Lower leg skin (tissue), 3 donors: ENCODE results near the gene CARD11.

Experiments
- POLR2A ChIP-seq, 2 donors: fragments of 450-650 bp; IDR thresholded peaks; one replicate each; pipeline ENCODE4 v1.6.1; 2016 to 2017; ENCODE audit warnings: antibody characterized with exemption in 2 of 2, mild to moderate bottlenecking in 1 of 2, moderate library complexity in 1 of 2
- TF ChIP-seq, protein P1 (sequence below), 3 donors: fragments of 450-650 bp; IDR thresholded peaks; one replicate each; pipeline ENCODE4 v1.5.1; 2016; ENCODE audit warnings: antibody characterized with exemption in 3 of 3, mild to moderate bottlenecking in 3 of 3, moderate library complexity in 2 of 3

GRCh38 chr7:2905027-2905426, 138.6 kb downstream of the CARD11 start:
- TF ChIP-seq, protein P1, sequence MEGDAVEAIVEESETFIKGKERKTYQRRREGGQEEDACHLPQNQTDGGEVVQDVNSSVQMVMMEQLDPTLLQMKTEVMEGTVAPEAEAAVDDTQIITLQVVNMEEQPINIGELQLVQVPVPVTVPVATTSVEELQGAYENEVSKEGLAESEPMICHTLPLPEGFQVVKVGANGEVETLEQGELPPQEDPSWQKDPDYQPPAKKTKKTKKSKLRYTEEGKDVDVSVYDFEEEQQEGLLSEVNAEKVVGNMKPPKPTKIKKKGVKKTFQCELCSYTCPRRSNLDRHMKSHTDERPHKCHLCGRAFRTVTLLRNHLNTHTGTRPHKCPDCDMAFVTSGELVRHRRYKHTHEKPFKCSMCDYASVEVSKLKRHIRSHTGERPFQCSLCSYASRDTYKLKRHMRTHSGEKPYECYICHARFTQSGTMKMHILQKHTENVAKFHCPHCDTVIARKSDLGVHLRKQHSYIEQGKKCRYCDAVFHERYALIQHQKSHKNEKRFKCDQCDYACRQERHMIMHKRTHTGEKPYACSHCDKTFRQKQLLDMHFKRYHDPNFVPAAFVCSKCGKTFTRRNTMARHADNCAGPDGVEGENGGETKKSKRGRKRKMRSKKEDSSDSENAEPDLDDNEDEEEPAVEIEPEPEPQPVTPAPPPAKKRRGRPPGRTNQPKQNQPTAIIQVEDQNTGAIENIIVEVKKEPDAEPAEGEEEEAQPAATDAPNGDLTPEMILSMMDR (IDR thresholded peaks at IDR 0.05): no peak
- TF ChIP-seq POLR2A (IDR thresholded peaks at IDR 0.05): no peak
